K562 (cell line): ENCODE data around the gene LATS1. TPM values are rescaled to one million over a fixed set of nuclear protein-coding genes. Genes with fewer than 3 reads are reported as not detected.
A peak's percentile ranks its signal among the peaks of the same experiment; 100 is the strongest.

Experiments used
- CBFA2T2 ChIP-seq: fragments of 450-650 bp; conservative IDR thresholded peaks from 2 replicates; pipeline ENCODE4 v1.6.1; 2017; ENCODE audit warnings: mild to moderate bottlenecking
- CC2D1A ChIP-seq: fragments of 450-650 bp; IDR thresholded peaks from 2 replicates; pipeline ENCODE4 v1.6.1; 2017; ENCODE audit warnings: mild to moderate bottlenecking
- CCNT2 ChIP-seq: IDR thresholded peaks from 2 replicates; pipeline ENCODE4 v1.6.1; 2011; ENCODE audit warnings: borderline replicate concordance, low read depth, mild to moderate bottlenecking, moderate library complexity, mixed read lengths, low read length; ENCODE audit not compliant: insufficient read length; ENCODE audit errors: extremely low read depth
- EWSR1 ChIP-seq: fragments of 450-650 bp; IDR thresholded peaks from 2 replicates; pipeline ENCODE4 v1.6.1; 2018; ENCODE audit warnings: borderline replicate concordance, mild to moderate bottlenecking, low read depth, moderate library complexity; ENCODE audit not compliant: partially characterized antibody
- GABPA ChIP-seq: fragments of 200-800 bp; sonication (Bioruptor generic); conservative IDR thresholded peaks from 2 replicates; pipeline ENCODE4 v1.6.1; 2016; ENCODE audit warnings: low read depth, missing genetic modification characterization, missing compliant biosample characterization
- HDAC2 ChIP-seq: fragments of 450-650 bp; IDR thresholded peaks from 2 replicates; pipeline ENCODE4 v1.6.1; 2016; ENCODE audit warnings: mild to moderate bottlenecking
- HNRNPL ChIP-seq: fragments of 200-400 bp; formaldehyde crosslinking; IDR thresholded peaks from 2 replicates; pipeline ENCODE4 v1.6.1; 2017; ENCODE audit warnings: low read depth, mild to moderate bottlenecking, low read length
- NCOA6 ChIP-seq: fragments of 450-650 bp; IDR thresholded peaks from 2 replicates; pipeline ENCODE4 v1.6.1; 2017; ENCODE audit warnings: mild to moderate bottlenecking
- NFE2 ChIP-seq: IDR thresholded peaks from 2 replicates; pipeline ENCODE4 v1.6.1; 2014; ENCODE audit warnings: antibody characterized with exemption, low read depth
- NFRKB ChIP-seq: fragments of 450-650 bp; IDR thresholded peaks from 2 replicates; pipeline ENCODE4 v1.6.1; 2016; ENCODE audit warnings: low read depth
- NUFIP1 ChIP-seq: fragments of 450-650 bp; IDR thresholded peaks from 2 replicates; pipeline ENCODE4 v1.6.1; 2018; ENCODE audit not compliant: partially characterized antibody
- SMC3 ChIP-seq: conservative IDR thresholded peaks from 2 replicates; pipeline ENCODE4 v1.6.1; 2011; ENCODE audit warnings: low read depth, low read length, improper control_type of control experiment; ENCODE audit not compliant: insufficient read depth
- STAT5A ChIP-seq: IDR thresholded peaks from 2 replicates; pipeline ENCODE4 v1.6.1; 2012; ENCODE audit warnings: low read length, inconsistent platforms, borderline replicate concordance
- STAT5B ChIP-seq: fragments of 250-450 bp; sonication (Bioruptor Pico); IDR thresholded peaks from 2 replicates; pipeline ENCODE4 v1.8.0; 2021; ENCODE audit warnings: mild to moderate bottlenecking, inconsistent platforms
- TCF7 ChIP-seq: sonication (generic); IDR thresholded peaks from 2 replicates; pipeline ENCODE4 v1.6.1; 2016; ENCODE audit warnings: antibody characterized with exemption, borderline replicate concordance
- TEAD2 ChIP-seq: fragments of 450-650 bp; IDR thresholded peaks from 2 replicates; pipeline ENCODE4 v1.6.1; 2016; ENCODE audit warnings: missing genetic modification characterization, control low read depth, missing compliant biosample characterization
- ZFP30 ChIP-seq: fragments of 250-450 bp; sonication (Bioruptor Pico); IDR thresholded peaks from 2 replicates; pipeline ENCODE4 v1.8.0; 2022; ENCODE audit warnings: moderate library complexity, mild to moderate bottlenecking, inconsistent platforms, borderline replicate concordance
- ZKSCAN8 ChIP-seq: fragments of 200-800 bp; sonication (Bioruptor generic); IDR thresholded peaks from 2 replicates; pipeline ENCODE4 v1.6.1; 2016; ENCODE audit warnings: missing genetic modification characterization, missing compliant biosample characterization
- ZNF23 ChIP-seq: fragments of 250-450 bp; sonication (Bioruptor Pico); IDR thresholded peaks from 2 replicates; pipeline ENCODE4 v1.4.0; 2020; ENCODE audit warnings: mild to moderate bottlenecking
- ZNF584 ChIP-seq: fragments of 200-800 bp; sonication (Bioruptor generic); IDR thresholded peaks from 2 replicates; pipeline ENCODE4 v1.6.1; 2016; ENCODE audit warnings: low read depth, mild to moderate bottlenecking, missing genetic modification characterization, missing compliant biosample characterization
- ZNF707 ChIP-seq: fragments of 250-450 bp; sonication (Bioruptor Pico); conservative IDR thresholded peaks from 2 replicates; pipeline ENCODE4 v1.8.0; 2022; ENCODE audit warnings: inconsistent platforms, mild to moderate bottlenecking, moderate library complexity
- polyA plus RNA-seq, 8 experiments: library from polyadenylated mRNA; depleted of rRNA in 4 of 8; stranded (reverse) in 5 of 8; unstranded in 3 of 8; fragments of >200 nt; fragmentation: Nextera tagmentation in 2 of 8; fragmentation: Illumina TruSeq in 1 of 8; extraction: Ambion mirVana in 2 of 8; extraction: Trizol in 1 of 8; gene quantifications; 2 replicates each; pipeline versions ENCODE4 v1.2.1 to v1.2.3, GENCODE V29; 2011 to 2014; ENCODE audit warnings: inconsistent platforms in 1 of 8, missing spikeins in 1 of 8
- total RNA-seq, 7 experiments: library from RNA; depleted of rRNA in 6 of 7; stranded (reverse); fragments of >200 nt in 6 of 7; fragmentation: Illumina TruSeq in 2 of 7; extraction: Trizol in 2 of 7; gene quantifications; 2 replicates each; pipeline versions ENCODE4 v1.2.1 to v1.2.3, GENCODE V29; 2011 to 2021; ENCODE audit warnings: low replicate concordance in 1 of 7
- TF ChIP-seq, protein P1 (sequence below): sonication (generic); formaldehyde crosslinking; IDR thresholded peaks from 2 replicates; pipeline ENCODE4 v1.8.1; 2023; ENCODE audit warnings: mild to moderate bottlenecking, missing genetic modification reagents
- TF ChIP-seq, protein P2 (sequence below): fragments of 250-450 bp; sonication (Bioruptor Pico); IDR thresholded peaks from 2 replicates; pipeline ENCODE4 v1.8.0; 2022; ENCODE audit warnings: moderate library complexity, mild to moderate bottlenecking, inconsistent platforms
- TF ChIP-seq, protein P3 (sequence below), 2 experiments: fragments of 450-650 bp in 1 of 2; sonication (generic) in 1 of 2; formaldehyde crosslinking; conservative IDR thresholded peaks; 2 replicates each; pipeline versions ENCODE4 v1.4.0 to v1.8.1; 2020 to 2022; ENCODE audit warnings: mild to moderate bottlenecking in 1 of 2, missing genetic modification reagents in 1 of 2

The LATS1 gene
- total and polyA plus RNA-seq, 9 of the 15 experiments (the other 6 are each of a cell fraction or from before 2014, with no cell fraction given) = 5.0 to 36.3 (median 18.4) TPM

DNA sequence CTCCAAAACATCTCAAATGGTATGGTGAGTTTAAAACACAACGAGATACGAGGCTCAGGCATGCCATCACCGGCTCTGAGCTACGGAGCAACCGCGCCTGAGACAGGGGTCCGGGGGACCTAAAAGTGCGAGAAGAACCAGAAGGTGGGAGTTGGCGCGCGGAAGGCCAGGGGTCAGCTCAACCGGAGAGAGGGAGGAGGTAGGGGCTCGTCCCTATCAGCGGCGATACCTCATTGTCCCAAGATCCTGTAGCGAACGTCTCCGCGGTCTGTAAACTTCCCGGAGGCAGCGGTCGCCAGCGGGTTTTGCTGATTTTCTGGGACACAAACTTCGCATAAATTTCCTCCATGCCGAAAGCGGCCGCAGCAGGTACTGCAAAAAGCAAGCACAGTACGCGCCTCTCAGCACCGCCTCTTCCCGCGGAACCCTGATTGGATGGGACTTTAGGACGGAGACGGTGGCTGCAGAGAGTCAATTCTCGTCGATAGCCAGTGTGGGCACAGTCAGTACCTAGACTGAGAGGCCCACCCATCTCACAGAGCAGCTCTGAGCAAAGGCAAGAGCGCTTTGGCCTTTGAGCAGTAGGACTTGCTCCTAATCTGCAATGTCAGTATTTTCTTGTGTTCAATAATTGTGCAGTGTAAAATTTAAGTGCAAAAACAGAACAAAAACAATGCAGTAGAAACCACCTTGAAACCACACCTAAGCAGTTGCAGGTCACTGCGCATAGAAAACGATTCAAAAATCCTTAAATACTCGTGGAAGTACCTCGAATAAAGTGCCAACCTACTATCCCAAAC lies 28.4 kb upstream of the LATS1 start, which contains the start of gene NUP43 (continued):
- peak; percentile 41; the same call in 1 of the 2 replicates for TF ChIP-seq NFRKB
- no peak for TF ChIP-seq TCF7
- TF ChIP-seq ZNF23 (CRISPR knock-in tag) = no peak
- TF ChIP-seq STAT5A = no peak
- TF ChIP-seq CCNT2 = no peak
- no peak for TF ChIP-seq HNRNPL
- TF ChIP-seq, protein P1, sequence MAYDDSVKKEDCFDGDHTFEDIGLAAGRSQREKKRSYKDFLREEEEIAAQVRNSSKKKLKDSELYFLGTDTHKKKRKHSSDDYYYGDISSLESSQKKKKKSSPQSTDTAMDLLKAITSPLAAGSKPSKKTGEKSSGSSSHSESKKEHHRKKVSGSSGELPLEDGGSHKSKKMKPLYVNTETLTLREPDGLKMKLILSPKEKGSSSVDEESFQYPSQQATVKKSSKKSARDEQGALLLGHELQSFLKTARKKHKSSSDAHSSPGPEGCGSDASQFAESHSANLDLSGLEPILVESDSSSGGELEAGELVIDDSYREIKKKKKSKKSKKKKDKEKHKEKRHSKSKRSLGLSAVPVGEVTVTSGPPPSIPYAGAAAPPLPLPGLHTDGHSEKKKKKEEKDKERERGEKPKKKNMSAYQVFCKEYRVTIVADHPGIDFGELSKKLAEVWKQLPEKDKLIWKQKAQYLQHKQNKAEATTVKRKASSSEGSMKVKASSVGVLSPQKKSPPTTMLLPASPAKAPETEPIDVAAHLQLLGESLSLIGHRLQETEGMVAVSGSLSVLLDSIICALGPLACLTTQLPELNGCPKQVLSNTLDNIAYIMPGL (CRISPR knock-in tag) = peak; percentile 94
- TF ChIP-seq CC2D1A = peak; percentile 89
- TF ChIP-seq SMC3 = no peak
- no peak for TF ChIP-seq TEAD2 (tag)
- TF ChIP-seq CBFA2T2 = no peak
- TF ChIP-seq NCOA6 = no peak
- TF ChIP-seq ZKSCAN8 (CRISPR knock-in tag) = no peak
- TF ChIP-seq NFE2 = no peak
- TF ChIP-seq NUFIP1 = no peak
- TF ChIP-seq STAT5B = no peak
- TF ChIP-seq GABPA (tag) = peak; percentile 57
- TF ChIP-seq ZNF707 (CRISPR knock-in tag) = no peak
- no peak for TF ChIP-seq ZNF584 (CRISPR knock-in tag)
- TF ChIP-seq, protein P2, sequence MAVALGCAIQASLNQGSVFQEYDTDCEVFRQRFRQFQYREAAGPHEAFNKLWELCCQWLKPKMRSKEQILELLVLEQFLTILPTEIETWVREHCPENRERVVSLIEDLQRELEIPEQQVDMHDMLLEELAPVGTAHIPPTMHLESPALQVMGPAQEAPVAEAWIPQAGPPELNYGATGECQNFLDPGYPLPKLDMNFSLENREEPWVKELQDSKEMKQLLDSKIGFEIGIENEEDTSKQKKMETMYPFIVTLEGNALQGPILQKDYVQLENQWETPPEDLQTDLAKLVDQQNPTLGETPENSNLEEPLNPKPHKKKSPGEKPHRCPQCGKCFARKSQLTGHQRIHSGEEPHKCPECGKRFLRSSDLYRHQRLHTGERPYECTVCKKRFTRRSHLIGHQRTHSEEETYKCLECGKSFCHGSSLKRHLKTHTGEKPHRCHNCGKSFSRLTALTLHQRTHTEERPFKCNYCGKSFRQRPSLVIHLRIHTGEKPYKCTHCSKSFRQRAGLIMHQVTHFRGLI (CRISPR knock-in tag) = no peak
- TF ChIP-seq ZFP30 (CRISPR knock-in tag) = no peak
- TF ChIP-seq HDAC2 = peak; percentile 66; the same call in 1 of the 2 replicates
- no peak for TF ChIP-seq EWSR1
- TF ChIP-seq, protein P3, sequence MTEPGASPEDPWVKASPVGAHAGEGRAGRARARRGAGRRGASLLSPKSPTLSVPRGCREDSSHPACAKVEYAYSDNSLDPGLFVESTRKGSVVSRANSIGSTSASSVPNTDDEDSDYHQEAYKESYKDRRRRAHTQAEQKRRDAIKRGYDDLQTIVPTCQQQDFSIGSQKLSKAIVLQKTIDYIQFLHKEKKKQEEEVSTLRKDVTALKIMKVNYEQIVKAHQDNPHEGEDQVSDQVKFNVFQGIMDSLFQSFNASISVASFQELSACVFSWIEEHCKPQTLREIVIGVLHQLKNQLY (CRISPR knock-in tag; conservative IDR thresholded peaks at IDR 0.05) = no peak
